Measurements from ENCODE around the gene NUTM2G. TPM values are rescaled to one million over a fixed set of nuclear protein-coding genes. Genes with fewer than 3 reads are reported as not detected.

Gene NUTM2G
- not detected for total RNA-seq

GRCh38 chr9:96928543-96928942 is at the start of gene NUTM2G:
NUTM2G (plus strand) TSS chr9:96928843; CDS start chr9:96929025, 182 bp downstream.

Other genes with a start within 250 kb of the NUTM2G start
- 10 to 100 TPM; 12.3 to 13.8 TPM for gene ZNF510, start 150.8 kb upstream of the NUTM2G start, total RNA-seq
- gene ZNF782, start 74.3 kb upstream of the NUTM2G start, total RNA-seq = 1 to 10 TPM; 5.4 to 5.5 TPM
- 1 to 10 TPM in 1 of 2 experiments, under 1 TPM in 1; 0.67 to 1.0 TPM for gene CTSV, start 110.3 kb downstream of the NUTM2G start, total RNA-seq

Measured in activated naive CD4-positive, alpha-beta T cell treated with anti-CD3 and anti-CD28 coated beads, Interleukin-2, amount 10 ng/mL, durations not matched to agents 5 hours and 36 hours (primary cell).